ENCODE measurements around the gene SREBF1.
"Not testable (repeated sequence)": the region's sequence is repeated elsewhere in the genome, so short reads cannot be mapped to it uniquely, and the experiment has no call there.

SREBF1 gene

DNA sequence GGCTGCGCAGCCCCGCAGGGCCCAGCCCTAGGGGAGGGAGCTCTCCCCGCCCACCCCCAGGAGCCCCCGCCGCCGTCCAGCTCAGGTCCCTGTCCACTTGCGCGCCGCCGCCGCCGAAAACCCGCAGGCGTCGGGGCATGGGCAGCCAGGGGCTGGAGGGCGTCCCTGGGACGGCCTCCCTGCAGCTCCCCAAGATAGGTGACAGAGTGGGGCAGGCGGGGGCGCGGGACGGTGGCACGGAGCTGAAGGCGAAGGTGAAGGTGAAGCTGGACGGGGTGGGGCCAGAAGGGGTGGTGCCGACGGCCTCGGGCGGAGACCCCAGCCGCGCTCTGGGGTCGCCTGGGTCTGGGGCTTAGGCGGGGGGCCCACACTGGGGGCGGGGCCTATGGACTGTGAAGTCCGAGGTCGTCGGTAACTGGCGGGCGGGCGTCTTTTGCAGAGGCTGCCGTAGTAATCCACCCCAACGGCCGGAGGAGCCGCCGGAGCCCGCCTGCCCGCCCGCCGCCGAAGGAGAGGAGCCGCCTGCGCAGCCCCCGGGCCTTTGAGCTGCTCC lies 27.2 kb downstream of the SREBF1 start:
- no peak for DNase-seq

DNA sequence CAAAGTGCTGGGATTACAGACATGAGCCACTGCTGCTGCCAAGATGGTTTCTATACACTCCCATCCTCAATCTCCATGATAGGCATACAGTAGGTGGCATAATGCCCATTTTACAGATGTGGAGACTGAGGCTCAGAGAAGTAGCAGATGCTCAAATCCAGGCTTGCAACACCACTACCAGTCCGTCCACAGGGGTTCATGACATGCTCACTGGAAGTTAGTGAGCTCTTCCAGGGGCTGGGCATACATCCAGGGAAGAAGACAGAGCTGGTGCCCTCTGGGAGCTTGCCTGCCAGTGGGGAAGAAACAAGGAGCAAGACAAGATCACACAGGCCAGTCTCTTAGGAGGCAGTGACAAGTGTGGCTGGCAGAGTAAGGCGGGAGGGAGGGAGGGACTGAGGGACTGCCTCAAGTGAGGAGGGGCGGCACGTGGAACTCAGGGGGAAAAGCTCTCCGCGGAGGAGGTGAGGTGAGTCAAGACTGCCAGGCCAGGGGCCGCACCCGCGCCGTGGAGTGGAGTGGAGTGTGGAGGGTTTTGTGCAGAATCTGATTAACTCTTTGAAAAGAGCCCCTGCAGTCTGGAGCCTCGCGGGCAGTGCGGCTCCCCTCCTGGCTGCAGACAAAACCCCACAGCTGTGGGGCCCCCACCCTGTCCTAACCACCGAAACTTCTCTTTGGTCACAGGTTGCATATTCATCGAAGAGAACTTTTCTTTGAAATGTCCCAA lies 27.9 kb downstream of the SREBF1 start:
- DNase-seq, result peak; percentile 81

DNA sequence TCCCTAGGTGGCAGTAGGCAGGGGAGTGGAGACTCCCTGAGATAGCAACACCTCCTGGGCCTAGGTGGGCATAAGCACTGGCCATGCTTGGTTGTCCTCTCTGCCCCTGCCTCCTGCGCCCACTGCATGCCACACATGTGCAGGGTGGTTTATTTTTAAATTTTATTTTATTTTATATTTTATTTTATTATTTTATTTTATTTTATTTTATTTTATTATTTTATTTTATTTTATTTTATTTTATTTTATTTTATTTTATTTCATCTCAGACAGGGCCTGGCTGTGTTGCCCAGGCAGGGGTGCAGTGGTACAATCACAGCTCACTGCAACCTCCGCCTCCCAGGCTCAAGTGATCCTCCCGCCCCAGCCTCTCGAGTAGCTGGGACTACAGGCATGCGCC lies 28.6 kb downstream of the SREBF1 start:
- not testable (repeated sequence) for DNase-seq

DNA sequence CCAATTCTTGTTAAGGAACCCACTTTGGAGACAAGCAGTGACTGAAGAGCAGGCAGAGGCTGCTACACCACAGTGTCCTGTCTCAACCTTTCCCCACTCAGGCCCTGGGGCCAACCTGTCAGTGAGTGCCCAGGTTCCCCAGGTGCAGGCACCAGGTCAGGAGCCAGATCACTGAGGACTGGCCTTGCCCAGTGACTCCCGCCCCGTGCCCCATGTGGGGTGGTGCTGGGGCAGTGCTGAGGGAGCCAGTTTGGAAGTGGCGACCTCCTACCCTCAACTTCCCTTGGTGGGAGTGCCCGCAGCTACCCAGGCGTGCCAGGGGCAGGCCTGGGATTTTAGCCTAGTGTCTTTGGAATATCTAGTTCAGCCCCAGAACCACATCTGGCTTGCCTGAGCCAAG lies 29.3 kb downstream of the SREBF1 start:
- no peak for DNase-seq

DNA sequence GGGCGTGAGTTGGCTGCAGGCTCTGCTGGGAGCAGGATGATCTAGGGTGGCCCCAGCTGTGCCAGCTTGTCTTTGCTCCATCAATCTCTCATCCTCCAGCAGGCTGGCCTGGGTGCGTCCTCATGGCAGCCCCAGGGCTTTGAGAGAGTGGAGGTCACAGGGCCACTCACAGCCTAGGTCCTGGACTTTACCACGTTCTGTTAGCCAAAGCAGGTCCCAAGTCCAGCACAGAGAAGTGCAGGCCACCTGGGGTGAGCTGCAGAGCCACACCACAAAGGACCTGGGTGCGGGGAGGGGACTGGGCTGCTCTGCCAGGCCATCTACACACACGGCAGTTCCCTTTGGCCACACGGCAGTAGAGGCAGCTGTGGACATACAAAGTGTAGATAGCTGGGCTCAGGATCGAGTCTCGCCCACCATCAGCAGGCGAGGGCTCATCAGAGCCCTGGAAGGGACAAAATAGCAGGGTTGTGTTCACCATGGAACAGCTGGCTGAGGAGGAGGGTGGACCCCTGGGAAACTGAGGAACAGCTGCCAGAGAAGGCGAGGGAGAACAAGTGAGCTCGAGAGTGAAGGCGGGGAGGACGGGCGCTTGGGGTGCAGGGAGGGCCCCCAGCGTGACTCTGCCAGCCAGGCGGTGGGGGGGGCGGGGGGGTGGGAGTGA lies 30.0 kb downstream of the SREBF1 start:
- no peak for DNase-seq

DNA sequence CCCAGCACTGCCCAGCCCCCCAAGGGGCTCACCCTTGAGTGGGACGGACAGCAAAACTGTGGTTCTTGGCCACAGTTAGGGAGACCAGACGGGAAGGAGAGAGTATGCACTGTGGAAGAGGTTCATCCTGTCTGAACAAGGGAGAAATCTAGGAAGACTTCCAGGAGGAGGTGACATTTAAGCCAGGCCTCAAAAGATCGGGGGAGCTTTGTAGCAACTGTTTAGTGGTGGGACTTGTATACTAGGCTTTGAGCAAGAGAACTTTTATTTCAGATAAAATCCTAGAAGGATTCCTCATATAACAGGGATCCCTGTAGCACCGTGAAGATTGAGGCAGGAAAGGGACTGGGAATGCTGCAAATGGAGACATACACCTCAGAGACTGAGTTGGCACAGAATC lies 30.8 kb downstream of the SREBF1 start:
- no peak for DNase-seq

DNA sequence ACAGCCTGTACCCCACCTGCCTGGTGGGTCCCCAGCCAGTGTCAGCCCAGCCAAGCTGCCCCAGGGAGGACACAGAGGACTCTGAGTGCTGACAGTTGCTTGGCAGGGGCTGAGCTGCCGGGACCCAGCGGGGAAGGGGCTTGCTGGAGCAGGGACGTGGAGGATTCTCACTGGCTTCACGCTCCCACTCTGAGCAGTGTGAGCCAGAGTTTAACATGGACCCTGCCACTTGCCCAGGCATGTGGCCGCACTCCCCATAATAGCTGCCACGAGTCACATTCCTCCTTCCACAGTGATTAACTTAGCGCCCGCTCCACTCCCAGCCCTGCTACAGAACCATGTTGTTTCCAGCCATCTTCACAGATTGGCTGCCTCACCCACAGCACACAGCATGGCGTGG lies 31.2 kb downstream of the SREBF1 start:
- DNase-seq, result no peak

DNA sequence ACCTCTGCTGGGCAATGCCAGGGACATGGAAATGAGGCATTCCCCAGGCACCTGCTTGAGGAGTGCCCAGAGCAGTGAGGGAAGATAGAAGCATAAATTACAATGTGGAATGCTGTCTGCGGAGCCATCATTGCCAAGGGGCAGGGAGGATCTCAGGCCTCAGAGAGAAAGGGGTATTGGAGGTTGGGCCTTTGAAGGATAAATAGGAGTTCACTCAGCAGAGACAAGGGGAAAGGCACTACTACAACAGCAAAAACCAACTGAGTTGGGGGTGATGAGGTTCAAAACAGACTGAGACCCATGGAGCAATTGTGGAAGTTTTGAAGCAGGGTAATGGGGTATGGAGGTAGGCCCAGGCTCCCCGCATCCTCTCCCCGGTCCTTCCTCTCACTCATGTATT lies 32.8 kb downstream of the SREBF1 start:
- no peak for DNase-seq

DNA sequence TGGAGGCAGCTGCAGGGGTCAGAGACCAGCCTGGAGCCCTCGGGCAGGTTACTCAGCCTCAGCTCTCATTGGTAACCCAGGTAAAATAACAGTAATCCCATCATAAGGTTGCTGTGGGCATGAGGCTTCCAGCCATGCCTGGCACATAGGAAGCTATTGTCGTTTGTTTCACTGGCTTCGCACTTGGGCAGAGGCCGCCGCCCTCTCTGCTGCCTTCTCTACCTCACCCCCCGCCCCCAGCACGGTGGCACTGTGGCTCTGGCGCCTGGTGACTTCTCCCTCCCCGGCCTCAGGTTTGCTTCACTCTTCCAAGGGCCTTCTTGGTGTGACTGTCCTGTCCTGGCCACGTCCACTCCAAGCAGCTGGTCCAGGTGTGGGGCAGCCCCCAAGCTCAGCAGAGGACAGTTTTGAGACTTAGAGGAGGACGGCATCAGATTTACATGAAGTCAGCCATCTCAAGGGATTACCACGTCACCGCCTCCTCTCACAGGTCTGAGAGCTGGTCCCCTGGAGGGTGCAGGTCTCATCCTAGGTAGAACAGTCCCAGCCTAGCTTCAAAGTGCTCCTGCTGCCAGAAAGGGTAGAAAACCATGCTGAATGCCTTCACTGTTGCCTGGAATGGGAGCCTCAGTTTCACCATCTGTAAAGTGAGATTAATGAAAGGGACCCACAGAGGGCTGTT lies 34.8 kb downstream of the SREBF1 start:
- no peak for DNase-seq

DNA sequence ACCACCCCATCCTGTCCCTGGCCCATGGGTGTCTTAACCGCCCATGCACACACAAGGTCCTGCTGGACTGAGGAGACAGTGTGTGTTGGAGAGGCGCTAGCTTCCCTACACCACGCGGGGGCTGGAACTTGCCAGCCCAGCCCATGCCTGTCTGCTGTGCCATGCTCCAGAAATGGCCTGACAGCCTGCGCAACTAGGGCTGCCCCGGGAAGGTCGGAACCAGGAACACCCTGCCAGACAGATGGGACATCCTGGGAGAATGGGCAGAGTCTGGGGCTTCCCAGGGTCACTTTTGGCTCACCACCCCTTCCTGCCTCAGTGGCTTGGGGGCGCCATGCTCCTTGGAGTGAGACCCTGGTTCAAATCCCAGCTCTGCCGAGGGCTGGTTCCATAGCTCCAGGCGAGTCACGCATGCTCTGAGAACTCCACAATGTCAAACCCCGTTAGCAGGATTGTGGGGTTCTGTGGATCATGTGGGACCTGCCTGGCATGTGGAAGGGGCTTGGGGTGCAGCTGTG lies 36.2 kb downstream of the SREBF1 start:
- no peak for DNase-seq

DNA sequence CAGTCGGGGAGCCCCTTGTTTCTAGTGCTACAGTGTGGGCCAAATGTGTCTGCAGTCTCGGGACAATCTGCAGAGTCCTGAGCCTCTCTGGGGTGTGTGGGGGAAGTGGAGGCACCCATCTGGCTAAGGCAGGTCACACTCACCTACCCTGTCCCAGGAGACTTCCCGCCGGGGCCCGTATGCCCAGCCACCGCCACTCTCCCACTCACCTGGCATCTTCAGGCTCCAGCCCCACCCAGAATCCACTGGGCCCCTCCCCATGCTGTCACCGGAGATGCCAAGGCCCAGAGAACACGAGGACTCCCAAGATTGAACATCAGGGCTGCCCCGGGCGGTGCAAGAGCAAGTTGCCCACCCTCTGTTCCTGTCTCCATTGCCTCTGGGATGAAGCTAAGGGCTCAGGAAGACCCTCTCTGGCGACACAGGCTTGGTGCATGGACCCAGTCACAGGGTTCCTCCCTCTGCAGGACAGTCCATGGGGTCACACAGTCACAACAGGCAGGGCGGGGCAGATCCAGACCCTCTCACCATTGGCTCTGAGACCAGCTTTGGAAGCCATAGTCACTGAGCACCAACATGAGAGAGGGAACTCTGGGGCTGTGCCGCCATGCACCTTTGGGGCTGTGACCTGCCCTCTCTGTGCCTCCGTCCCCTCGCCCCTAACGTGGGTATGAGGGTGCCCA lies 38.1 kb downstream of the SREBF1 start:
- DNase-seq, result no peak

DNA sequence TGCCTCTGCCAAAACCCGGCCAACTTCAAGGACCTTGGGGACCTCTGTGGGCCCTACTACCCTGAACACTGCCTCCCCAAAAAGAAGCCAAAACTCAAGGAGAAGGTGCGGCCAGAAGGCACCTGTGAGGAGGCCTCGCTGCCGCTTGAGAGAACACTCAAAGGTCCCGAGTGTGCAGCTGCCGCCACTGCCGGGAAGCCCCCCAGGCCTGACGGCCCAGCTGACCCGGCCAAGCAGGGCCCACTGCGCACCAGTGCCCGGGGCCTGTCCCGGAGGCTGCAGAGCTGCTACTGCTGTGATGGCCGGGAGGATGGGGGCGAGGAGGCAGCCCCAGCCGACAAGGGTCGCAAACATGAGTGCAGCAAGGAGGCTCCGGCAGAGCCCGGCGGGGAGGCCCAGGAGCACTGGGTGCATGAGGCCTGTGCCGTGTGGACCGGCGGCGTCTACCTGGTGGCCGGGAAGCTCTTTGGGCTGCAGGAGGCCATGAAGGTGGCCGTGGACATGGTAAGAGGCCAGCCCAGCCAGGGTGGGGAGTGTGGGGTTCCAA lies 38.7 kb downstream of the SREBF1 start:
- no peak for DNase-seq

DNA sequence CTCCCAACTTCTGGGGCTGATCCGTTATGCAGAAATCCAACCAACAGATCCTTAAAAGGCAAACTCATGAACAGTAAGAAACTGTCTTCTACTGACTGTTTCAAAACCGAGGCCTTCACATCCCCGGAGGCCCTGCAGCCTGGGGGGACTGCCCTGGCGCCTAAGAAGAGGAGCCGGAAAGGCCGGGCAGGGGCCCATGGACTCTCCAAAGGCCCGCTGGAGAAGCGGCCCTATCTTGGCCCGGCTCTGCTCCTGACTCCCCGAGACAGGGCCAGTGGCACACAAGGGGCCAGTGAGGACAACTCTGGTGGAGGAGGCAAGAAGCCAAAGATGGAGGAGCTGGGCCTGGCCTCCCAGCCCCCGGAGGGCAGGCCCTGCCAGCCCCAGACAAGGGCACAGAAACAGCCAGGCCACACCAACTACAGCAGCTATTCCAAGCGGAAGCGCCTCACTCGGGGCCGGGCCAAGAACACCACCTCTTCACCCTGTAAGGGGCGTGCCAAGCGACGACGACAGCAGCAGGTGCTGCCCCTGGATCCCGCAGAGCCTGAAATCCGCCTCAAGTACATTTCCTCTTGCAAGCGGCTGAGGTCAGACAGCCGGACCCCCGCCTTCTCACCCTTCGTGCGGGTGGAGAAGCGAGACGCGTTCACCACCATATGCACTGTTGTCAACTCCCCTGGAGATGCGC lies 39.5 kb downstream of the SREBF1 start:
- DNase-seq, result no peak

DNA sequence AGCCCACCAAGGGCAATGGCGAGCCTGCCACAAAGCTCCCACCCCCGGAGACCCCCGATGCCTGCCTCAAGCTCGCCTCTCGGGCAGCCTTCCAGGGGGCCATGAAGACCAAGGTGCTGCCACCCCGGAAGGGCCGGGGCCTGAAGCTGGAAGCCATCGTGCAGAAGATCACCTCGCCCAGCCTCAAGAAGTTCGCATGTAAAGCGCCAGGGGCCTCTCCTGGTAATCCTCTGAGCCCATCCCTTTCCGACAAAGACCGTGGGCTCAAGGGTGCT lies 40.1 kb downstream of the SREBF1 start:
- DNase-seq, result no peak

DNA sequence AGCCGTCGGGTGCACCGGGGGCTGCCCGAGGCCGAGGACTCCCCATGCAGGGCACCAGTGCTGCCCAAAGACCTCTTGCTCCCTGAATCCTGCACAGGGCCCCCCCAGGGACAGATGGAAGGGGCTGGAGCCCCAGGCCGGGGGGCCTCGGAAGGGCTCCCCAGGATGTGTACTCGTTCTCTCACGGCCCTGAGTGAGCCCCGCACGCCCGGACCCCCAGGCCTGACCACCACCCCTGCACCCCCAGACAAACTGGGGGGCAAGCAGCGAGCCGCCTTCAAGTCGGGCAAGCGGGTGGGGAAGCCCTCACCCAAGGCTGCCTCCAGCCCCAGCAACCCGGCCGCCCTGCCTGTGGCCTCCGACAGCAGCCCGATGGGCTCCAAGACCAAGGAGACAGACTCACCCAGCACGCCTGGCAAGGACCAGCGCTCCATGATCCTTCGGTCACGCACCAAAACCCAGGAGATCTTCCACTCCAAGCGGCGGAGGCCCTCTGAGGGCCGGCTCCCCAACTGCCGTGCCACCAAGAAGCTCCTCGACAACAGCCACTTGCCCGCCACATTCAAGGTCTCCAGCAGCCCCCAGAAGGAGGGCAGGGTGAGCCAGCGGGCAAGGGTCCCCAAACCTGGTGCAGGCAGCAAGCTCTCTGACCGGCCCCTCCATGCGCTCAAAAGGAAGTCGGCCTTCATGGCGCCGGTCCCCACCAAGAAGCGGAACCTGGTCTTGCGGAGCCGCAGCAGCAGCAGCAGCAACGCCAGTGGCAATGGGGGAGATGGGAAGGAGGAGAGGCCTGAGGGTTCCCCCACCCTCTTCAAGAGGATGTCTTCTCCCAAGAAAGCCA lies 40.6 kb downstream of the SREBF1 start:
- DNase-seq, result no peak

DNA sequence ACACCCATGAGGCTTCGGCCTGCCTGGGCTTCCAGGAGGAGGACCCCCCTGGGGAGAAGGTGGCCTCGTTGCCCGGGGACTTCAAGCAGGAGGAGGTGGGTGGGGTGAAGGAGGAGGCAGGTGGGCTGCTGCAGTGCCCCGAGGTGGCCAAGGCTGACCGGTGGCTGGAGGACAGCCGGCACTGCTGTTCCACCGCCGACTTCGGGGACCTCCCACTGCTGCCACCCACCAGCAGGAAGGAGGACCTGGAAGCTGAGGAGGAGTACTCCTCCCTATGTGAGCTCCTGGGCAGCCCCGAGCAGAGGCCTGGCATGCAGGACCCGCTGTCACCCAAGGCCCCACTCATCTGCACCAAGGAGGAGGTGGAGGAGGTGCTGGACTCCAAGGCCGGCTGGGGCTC lies 41.5 kb downstream of the SREBF1 start:
- DNase-seq, result no peak

DNA sequence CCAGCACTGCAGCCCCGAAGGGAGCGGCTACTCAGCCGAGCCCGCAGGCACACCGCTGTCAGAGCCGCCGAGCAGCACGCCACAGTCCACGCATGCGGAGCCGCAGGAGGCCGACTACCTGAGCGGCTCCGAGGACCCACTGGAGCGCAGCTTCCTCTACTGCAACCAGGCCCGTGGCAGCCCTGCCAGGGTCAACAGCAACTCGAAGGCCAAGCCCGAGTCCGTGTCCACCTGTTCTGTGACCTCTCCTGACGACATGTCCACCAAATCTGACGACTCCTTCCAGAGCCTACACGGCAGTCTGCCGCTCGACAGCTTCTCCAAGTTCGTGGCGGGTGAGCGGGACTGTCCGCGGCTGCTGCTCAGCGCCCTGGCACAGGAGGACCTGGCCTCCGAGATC lies 42.4 kb downstream of the SREBF1 start:
- DNase-seq, result no peak

DNA sequence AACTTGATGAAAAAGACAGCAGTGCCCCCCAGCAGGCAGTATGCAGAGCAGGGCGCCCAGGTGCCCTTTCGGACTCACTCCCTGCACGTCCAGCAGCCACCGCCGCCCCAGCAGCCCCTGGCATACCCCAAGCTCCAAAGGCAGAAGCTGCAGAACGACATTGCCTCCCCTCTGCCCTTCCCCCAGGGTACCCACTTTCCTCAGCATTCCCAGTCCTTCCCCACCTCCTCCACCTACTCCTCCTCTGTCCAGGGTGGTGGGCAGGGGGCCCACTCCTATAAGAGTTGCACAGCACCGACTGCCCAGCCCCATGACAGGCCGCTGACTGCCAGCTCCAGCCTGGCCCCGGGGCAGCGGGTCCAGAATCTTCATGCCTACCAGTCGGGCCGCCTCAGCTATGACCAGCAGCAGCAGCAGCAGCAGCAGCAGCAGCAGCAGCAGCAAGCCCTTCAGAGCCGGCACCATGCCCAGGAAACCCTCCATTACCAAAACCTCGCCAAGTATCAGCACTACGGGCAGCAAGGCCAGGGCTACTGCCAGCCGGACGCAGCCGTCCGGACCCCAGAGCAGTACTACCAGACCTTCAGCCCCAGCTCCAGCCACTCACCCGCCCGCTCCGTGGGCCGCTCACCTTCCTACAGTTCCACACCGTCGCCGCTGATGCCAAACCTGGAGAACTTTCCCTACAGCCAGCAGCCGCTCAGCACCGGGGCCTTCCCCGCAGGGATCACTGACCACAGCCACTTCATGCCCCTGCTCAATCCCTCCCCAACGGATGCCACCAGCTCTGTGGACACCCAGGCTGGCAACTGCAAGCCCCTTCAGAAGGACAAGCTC lies 43.2 kb downstream of the SREBF1 start:
- DNase-seq, result no peak

DNA sequence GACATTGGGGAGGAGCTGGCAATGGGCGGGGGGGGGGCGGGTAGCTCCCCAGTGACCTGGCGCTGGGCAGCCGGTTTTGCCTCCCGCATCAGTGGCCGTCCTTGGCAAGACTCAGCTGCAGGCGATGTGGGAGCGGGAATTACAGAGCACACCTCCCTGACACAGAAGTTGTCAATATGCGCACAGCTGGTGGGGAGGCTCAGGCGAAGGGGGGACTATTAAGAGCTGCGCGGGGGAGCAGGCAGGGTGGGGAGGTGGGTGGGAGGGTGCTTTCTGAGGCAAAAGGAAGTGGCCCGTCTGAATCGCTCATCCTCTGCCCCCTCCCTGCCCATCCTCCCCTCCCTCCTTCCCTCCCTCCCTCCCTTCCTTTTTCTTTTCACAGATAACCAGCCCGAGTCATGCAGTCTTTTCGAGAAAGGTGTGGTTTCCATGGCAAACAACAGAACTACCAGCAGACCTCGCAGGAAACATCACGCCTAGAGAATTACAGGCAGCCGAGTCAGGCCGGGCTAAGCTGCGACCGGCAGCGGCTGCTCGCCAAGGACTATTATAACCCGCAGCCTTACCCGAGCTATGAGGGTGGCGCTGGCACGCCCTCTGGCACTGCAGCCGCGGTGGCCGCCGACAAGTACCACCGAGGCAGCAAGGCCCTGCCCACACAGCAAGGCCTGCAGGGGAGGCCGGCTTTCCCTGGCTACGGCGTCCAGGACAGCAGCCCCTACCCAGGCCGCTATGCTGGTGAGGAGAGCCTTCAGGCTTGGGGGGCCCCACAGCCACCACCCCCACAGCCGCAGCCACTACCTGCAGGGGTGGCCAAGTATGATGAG lies 44.0 kb downstream of the SREBF1 start:
- no peak for DNase-seq

All from RPMI8226 (cell line).